Measurements from ENCODE around the gene HAT1.

GRCh38 chr2:171923206-171923605, 945 bp downstream of the HAT1 start:
- no peak for TF ChIP-seq POLR2A (IDR thresholded peaks at IDR 0.05; ENCODE audit: extremely low read depth, insufficient read length)
- TF ChIP-seq CTCF (IDR thresholded peaks at IDR 0.05; ENCODE audit: low read depth, low read length): no peak
